OCI-M2 (cell line): Measurements from ENCODE around the gene CARHSP1.
"Not testable (repeated sequence)": the region's sequence is repeated elsewhere in the genome, so short reads cannot be mapped to it uniquely, and the experiment has no call there.

Source experiments
- DNase-seq: peaks from one replicate; lab custom pipeline; 2025; ENCODE audit not compliant: unreplicated experiment; lab: John Stamatoyannopoulos, UW

CARHSP1 gene

DNA sequence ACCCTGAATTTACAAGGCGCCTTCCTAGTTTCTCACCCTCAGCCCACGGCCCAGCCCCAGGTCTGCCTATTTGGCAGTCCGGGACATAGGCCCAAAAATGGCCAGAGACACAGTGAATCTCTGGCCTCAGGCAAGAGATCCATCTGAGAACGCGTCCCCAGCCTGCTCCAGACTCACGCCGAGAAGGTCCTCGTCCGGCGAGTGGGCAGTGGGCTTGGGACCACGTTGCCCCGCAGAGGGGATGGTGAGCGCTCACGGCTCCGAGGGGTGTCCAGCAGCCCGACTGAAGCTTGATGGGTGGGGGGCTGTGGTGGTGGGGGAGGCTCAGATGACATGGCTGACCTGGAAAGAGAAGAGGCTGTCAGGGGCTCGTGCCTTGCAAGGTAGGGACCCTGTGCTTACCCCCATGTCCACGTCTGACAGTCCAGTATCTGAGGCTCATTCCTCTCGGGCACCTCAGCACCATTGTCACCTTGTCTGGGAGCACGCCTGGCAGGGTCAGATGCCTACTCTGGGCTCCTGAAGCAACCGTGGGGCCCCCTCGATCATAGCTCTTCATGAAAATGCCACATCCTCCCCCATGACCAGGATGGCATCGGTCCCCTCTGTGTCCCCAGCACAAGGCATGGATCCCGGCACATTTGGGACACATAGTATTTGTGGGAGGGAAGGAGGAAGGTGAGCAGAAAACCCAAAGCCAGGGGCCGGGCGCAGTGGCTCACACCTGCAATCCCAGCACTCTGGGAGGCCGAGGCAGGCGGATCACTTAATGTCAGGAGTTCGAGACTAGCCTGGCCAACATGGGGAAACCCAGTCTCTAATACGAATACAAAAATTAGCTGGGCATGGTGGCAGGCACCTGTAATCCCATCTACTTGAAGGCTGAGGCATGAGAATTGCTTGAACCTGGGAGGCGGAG is 9.6 kb downstream of the CARHSP1 start:
- DNase-seq = no peak

DNA sequence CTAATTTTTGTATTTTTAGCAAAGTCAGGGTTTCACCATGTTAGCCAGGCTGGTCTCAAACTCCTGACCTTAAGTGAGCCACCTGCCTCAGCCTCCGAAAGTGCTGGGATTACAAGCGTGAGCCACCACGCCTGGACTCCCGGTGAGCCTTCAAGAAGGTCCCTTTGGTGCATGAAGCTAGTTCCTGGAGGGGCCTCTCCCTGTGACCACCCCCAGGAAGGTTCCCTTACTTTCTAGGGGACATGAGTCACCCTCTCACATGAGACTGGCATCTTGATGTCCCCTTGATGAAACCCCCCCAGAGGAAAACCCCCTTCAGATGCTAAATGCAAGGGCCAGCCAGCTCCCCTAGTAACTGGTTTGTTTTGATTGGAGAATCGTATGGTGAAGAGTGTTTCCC is 12.8 kb downstream of the CARHSP1 start:
- DNase-seq = no peak

DNA sequence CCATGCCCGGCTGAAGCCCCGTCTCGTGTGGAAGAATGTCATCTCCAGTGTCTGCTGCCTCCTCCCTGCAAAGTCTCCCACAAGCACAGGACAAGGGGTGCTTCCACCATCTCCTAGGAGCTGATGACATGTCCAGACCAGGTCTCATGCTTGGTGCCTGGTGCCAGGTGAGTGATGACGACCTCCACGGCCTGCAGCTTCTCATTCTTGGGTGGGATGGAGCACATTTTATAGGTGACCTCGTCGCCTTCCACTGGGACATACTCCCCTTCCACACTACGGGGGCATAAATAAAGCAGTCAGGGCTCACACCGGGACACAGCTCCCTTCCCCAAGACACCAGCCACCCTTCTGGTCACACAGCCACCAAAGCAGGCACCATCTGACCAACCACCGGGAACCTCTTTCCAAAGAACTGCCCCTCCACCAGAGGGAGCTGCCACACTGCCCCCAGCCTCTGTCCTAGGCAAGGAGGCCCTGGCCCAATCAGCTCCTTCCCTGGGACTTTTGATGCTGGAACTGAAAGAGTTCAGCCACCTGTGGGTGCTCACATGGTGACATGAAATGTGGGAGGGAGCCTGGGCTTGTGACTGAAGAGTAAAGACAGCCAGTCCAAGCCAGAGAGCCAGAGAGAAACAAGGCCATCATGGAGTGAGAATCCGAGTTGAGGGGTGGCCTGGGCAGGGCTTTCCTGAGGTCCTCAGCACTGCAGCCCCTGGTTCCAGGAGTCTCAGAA is 13.6 kb downstream of the CARHSP1 start:
- no peak for DNase-seq

DNA sequence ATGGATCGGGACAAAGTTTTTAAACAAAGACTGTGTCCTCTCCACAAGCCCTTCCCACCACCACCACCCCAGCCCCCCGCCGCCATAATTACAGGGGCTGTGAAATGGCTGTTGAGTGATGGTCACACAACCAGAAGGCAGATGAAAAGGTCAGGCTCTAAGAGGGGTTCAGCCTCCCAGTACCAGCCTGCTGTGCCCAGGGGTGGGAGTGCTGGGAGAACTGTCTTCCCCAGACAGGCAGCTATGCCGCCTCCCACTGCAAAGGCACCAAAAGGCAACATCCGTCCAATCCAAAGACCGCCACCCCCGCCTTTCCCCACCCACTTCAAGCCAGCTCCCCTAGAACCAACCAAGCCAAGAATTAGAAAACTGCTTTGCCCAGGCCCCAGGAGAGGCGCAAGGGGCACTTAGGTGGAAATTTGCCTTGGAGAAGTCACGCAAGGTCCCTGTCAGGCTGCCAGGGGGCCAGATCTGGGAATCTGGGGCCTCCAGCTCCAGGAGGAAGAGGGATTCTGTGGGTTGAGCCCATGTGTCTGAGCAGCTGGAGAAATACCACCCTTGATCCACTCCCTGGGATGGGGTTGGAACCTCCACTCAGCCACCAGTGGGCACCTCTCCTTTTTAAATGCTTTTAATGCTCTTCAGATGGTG is 14.4 kb downstream of the CARHSP1 start:
- no peak for DNase-seq

DNA sequence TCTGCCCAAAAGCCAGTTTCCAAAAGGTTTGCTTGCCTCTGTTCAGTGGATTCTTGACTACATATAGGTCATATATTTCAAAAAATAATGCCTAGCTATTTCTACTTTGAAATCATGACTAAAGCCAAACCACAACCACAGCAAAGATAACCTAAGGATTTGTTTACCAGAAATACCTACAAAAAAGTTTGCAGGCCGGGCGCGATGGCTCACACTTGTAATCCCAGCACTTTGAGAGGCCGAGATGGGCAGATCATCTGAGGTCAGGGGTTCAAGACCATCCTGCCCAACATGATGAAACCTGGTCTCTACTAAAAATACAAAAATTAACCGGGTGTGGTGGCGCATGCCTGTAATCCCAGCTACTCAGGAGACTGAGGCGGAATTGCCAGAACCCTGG is 15.2 kb downstream of the CARHSP1 start:
- DNase-seq = no peak

DNA sequence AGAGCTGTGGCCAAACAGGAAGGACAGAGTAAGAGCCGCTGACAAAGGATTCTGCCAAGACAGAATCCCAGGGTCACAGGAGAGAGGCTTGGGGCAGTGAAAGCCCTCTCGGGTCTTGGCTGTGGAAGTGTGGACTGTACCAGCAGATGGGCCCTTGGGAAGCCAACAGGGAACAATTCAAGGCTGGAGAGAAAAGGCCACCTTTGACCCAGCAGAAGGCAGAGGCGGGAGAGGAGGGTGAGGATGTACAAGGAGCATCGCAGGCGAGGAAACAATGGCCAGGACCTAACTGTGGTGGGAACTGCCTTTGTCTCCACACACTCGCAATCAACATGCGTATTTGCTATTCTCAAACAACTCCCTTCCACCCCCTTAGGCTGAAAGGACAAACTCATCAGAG is 15.7 kb downstream of the CARHSP1 start:
- no peak for DNase-seq

DNA sequence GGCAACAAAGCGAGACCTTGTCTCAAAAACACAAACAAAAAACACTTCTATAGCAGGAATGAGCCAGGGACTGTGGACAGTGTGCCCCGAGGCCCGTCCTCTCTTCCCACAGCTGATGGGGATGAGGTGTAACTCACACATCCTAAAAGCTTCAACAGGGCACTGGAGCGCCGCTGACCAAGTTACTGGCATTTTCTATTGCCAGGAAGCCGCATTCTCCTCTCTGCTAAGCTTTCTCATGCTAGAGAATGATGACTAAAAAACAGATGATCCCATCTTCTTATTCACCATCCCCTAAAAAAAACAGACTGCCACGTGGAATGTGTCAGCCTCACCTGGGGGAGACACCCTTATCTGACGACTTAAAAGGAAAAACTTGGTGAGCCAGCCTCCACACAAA is 16.3 kb downstream of the CARHSP1 start:
- DNase-seq = no peak

DNA sequence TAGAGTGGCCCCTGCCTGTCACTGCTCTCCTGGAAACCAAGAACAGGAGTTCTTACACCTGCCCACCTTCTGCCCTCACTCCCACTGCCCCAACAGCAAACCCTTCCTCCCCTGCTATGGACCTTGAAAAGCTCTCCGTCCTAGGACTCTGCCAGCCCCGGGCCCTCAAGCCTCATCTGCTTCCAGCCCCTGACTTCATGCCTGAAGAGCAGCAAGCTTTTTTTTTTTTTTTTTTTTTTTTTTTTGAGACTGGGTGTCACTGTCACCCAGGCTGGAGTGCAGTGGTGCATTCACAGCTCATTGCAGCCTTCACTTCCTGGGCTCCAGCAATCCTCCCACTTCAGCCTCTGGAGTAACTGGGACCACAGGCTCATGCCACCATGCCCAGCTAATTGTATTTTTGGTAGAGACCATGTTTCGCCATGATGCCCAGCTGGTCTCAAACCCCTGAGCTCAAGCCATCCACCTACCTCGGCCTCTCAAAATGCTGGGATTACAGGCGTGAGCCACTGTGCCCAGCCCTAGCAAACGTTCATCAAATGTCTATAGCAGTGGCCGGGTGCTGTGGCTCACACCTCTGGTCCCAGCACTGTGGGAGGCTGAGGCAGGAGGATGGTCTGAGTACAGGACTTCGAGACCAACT is 16.9 kb downstream of the CARHSP1 start:
- no peak for DNase-seq

DNA sequence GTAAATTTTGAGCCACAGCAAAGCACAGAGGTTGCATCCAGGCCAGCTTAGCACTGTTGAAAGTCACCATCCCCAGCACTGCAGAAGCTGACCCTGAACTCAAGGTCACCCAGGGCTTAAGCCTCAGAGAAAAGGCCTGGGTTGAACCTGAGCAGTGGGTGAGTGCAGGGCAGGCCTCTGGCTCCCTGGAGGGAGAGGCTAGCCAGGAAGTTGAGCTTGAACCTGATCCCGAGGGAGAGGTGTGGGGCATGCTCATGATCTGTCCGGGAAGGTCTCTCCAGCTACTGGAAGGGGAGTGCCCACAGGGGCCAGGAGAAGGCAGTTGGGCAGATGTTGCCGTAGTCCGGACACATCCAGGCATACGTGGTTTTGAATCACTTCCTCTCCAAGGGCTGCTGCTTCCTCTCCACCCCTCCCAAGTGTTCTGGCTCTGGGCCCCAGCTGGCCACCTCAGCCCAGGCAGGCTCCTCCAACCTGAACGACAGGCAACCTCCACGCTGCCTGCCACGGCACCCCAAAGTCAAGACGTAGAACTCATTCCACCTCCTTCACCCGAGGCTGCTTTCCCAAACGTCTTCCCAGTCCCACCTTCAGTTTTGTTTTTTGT is 18.4 kb downstream of the CARHSP1 start:
- no peak for DNase-seq

DNA sequence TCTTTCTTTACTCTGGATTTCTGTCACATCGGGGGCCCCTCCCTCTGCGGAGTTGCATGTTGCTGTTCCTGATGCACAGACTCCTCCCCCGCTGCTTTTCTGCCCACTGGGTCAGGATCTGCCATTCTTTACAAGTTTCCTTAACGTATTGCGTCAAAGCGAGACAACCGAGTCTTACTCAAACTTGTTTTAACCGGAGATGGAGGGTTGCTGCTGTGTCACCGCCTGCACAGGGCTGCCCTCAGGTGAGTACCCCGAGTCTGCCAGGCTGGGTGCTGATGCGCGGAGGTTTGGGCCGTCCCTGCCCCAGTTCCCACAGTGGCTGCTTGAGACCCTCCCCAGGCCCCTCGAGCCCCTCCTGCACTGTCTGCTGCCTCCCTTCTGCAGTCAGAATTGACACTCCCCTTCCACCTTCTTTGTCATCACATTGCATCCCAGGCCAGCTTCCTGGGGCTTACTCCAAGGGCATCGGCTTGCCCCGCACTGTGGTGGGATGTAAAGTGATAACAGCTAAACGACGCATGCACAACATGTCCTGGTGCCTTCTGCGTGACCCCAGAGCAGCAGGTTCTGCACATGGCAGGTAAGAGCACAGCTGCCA is 19.3 kb downstream of the CARHSP1 start:
- DNase-seq = no peak

DNA sequence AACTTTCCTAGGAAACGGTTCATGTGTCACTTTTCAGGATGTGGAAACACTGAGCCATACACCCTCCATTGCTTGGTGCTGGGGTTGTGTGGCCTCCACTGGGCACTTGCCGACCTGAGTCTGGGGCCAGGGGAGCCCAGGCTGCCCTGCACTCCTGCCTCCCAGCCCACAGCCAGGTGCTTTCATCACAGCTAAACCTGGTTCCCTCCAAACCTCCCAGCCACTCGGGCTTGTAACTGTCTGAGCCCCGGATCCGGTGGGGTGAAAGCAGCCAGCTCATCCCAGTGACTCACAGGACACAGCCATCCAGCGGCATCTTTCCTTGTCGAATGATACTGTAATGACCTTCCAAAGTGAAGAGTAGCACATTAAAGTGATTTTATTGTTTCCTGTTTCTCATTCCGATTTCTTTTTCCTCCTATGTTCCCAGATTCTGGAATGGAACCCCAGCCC is 19.8 kb downstream of the CARHSP1 start:
- DNase-seq = no peak

DNA sequence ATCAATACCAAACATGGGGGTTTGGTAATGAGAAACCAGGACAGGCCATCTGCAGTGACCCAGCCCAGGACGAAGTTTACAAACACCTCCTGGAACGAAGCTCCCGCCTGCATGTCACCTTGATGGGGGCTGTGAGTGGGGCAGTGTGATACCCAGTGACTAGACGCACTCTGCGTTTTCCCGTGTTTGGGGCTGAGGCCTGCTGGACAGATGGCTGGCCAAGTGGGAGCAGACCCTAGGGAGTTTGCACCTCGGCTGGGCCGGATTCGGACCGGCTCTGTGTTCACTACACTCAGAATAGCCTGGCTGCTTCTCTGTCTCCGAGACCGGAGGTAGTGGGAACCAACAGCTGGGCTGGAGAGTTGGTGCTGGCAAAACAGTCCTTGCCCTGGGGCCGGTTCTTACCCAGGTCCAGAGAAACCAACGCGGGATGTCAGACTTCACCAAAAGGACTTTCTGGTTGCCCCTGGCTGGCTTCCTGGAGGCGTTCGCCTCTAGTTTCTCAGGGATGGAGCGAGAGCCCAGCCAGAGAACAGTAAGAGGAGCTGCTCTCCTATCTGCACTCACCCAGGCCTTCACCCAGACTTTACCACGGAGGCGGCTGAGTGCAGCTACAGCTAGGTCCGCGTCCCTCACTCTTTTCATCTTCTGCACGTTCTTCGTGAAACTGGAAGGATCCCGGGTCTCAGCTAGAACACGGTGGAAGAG is 20.4 kb downstream of the CARHSP1 start:
- DNase-seq = no peak

DNA sequence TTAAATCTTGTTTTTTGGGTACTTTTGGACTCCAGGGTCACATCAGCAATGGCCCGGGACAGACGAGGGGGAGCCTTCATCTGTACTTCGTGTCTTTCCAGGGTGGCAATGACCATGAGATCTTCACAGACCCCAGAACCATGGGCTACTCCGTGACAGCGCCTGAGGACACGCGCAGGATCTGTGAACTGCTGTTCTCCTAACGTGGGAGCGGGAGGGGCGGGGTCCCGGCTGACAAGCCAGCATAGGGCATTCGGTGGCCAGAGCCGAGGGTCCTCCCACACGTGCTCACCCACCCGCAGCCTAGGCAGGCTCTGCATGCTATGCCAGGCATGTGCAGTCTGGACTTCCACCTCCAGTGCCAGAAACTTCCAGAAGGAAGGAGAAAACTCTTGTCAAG is 21.2 kb downstream of the CARHSP1 start:
- DNase-seq = no peak

DNA sequence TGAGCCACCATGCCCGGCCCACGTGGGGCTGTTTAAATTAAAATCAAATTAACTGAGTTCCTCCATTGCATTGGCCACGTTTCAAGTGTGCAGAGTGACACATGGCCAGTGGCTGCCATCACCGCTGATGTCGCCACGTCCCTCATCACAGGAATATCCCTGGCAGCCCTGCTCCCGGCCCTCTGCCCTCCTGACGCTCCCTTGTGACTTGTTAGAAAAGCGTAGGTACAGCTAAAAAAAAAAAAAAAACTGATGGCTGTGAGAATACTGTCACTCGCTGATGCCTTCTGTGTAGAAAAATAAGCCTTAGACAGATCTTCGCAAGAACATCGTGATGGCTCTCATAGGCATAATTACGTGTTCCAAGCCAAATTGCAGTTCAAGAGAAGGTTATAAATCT is 21.7 kb downstream of the CARHSP1 start:
- no peak for DNase-seq

DNA sequence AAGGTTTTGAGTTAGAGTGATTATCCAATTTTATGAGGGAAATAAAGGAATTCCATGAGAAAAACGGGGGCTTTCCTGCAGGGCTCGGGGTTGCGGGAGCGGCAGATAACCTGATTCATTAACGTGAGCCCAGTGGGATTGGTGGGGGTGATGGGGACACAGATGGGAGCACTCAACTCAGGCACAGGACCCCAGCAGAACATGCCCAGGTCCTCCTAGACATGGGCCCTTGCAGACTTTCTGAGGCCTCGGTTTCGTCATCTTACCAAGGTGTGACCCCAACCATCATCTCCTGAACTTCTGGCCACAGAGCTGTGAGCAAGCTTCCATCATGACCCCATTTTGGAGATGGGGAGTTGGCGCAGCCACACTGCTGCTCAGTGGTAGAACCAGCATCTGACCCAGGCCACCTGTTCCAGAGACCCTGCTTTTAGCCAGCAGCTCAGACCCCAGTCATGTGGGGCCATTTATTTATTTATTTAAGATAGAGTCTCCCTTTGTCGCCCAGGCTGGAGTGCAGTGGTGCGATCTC is 22.3 kb downstream of the CARHSP1 start:
- DNase-seq = no peak

DNA sequence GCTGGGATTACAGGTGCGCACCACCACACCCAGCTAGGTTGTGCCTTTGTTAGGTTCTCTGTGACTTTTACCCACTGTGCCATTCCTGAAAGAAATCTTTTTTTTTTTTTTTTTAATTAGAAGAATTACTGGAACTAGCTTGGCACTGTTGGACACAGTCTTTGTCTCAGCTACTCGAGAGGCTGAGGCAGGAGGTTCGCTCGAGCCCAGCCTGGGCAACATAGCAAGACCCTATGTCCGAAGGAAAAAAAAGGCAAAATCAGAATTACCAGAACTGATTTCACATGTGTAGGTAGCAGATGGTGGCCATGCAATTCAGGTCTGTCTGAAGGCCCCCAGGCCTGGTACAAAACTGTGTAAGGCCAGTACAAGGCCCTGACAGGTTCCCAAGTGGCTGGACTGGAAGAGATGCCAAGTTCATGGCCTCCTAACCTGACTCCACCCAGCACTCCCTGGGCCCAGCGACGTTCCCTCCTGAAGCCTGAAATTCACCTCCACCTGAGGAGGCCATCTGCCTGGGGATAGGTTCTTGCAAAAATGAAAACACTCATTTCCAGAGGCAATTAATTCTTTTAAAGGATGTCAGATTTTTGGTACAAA is 23.0 kb downstream of the CARHSP1 start:
- DNase-seq = no peak

DNA sequence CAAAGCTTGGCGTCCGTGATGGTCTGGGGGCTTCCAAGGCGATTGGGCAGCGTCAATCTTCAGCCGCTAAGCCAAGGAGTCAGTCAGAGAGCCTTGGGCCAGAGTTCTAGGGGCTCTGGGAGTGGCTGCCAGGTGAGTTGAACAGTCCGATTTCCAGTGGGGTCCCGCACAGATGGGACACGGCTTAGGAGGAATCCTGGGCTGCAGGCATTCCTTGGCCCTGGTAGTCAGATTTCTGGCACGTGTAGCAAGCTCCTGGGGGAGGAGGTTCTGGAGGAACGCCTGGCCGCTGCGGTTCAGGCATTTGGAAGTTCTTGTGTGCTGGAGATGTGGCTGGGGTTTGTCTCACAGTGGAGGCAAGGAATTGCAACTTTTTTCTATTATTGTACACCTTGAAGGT is 25.5 kb downstream of the CARHSP1 start:
- not testable (repeated sequence) for DNase-seq

DNA sequence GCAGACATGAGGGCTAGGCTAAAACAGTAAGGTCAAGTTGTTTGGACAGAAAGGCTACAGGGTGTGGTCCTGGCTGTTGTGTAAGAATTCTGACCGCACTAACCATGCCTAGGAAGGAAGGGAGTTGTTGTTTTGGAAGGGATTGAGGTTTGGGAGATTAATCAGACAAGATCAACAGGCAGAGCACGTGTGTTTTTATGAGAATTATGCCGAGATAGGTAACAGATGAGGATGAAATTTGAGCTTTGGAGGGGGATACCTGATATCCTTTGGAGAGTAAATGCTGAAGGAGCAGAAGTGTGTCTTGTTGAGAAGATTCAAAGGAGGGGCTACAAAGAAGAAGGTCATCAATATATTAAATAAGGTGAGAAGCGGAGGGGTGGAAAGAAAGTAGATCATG is 26.8 kb downstream of the CARHSP1 start:
- DNase-seq = not testable (repeated sequence)

DNA sequence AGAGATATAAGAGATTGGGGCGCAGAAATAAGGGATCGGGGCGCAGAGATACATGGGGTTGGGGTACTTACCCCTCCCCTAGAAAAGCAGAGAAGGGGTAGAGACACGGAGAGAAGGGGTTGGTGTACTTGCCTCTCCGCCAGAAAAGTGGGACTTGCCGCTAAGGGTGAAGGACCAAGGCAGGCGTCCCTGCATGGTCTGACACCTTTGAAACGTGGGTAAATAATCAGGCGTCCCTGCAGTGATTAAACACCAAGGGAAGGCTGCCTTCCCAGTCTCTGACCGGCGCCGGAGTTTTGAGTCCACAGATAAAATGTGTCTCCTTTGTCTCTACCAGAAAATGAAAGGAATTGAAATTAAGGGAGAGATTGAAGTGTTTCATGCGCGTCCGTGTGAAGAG is 31.2 kb downstream of the CARHSP1 start:
- not testable (repeated sequence) for DNase-seq
